DOHH2 (cell line): ENCODE measurements around the gene EPB41L2.

ENCODE experiments used
- H3F3A ChIP-seq: fragments of 200-600 bp; sonication (generic), shearing (Covaris generic); 2 replicates; pipeline ENCODE4 v1.6.0; 2016; ENCODE audit warnings: antibody characterized with exemption, mild to moderate bottlenecking; ENCODE audit not compliant: control insufficient read depth, insufficient read depth
- H3K27ac ChIP-seq: fragments of 200-600 bp; sonication (generic); 2 replicates; pipeline ENCODE4 v1.5.1; 2014; ENCODE audit warnings: low read depth, mild to moderate bottlenecking, low read length, moderate library complexity
- H3K27me3 ChIP-seq: fragments of 200-600 bp; sonication (generic); 2 replicates; pipeline ENCODE4 v1.6.1; 2014; ENCODE audit warnings: mild to moderate bottlenecking, low read length, mixed read lengths; ENCODE audit not compliant: control insufficient read depth
- H3K36me3 ChIP-seq: fragments of 200-600 bp; sonication (generic); 2 replicates; pipeline ENCODE4 v1.6.1; 2014; ENCODE audit warnings: mild to moderate bottlenecking, low read length, moderate library complexity, mixed read lengths; ENCODE audit not compliant: control insufficient read depth
- H3K4me1 ChIP-seq: fragments of 200-600 bp; sonication (generic); 2 replicates; pipeline ENCODE4 v1.6.1; 2014; ENCODE audit warnings: mild to moderate bottlenecking, low read length, mixed read lengths; ENCODE audit not compliant: control insufficient read depth
- H3K4me2 ChIP-seq: fragments of 200-600 bp; sonication (generic); 2 replicates; pipeline ENCODE4 v1.6.0; 2014; ENCODE audit warnings: mild to moderate bottlenecking, low read length, moderate library complexity
- H3K4me3 ChIP-seq: fragments of 200-600 bp; sonication (generic); 2 replicates; pipeline ENCODE4 v1.5.1; 2014; ENCODE audit warnings: mild to moderate bottlenecking, low read length, mixed read lengths
- H3K79me2 ChIP-seq: fragments of 200-600 bp; sonication (generic); 2 replicates; pipeline ENCODE4 v1.6.1; 2014; ENCODE audit warnings: mild to moderate bottlenecking, low read length, mixed read lengths; ENCODE audit not compliant: control insufficient read depth
- H3K9me2 ChIP-seq: fragments of 200-600 bp; sonication (generic); replicated peaks from 2 replicates; pipeline ENCODE4 v1.6.1; 2014; ENCODE audit warnings: mild to moderate bottlenecking, low read length, mixed read lengths; ENCODE audit not compliant: control insufficient read depth
- H3K9me3 ChIP-seq: fragments of 200-600 bp; sonication (generic); 2 replicates; pipeline ENCODE4 v1.6.1; 2014; ENCODE audit warnings: antibody characterized with exemption, low read length, mixed read lengths; ENCODE audit not compliant: control insufficient read depth, insufficient read depth
- H4K20me1 ChIP-seq: fragments of 200-600 bp; sonication (generic); 2 replicates; pipeline ENCODE4 v1.6.0; 2014; ENCODE audit warnings: low read depth, mild to moderate bottlenecking, antibody characterized with exemption, low read length, moderate library complexity; ENCODE audit not compliant: control insufficient read depth, insufficient read depth
- CTCF ChIP-seq: fragments of 200-600 bp; sonication (generic); IDR thresholded peaks from one replicate; pipeline ENCODE4 v1.5.1; 2014; ENCODE audit warnings: antibody characterized with exemption, mild to moderate bottlenecking, low read depth, low read length; ENCODE audit not compliant: poor library complexity, severe bottlenecking
- EZH2phosphoT487 ChIP-seq: fragments of 200-600 bp; sonication (generic); IDR thresholded peaks from 2 replicates; pipeline ENCODE4 v1.6.1; 2017; ENCODE audit warnings: borderline replicate concordance, mild to moderate bottlenecking, antibody characterized with exemption, low read length, moderate library complexity, mixed read lengths

EPB41L2 gene

GRCh38 chr6:130928158-130928912, 134.7 kb downstream of the EPB41L2 start:
- Histone ChIP-seq H3K27ac (no peak overlapping the region), H3K4me2 (no peak overlapping the region), H3K9me3 (no peaks in the 10 kb centered on the region), H3K79me2 (peaks cover 11% of the 10 kb centered on the region), H3F3A (no peaks in the 10 kb centered on the region), H3K27me3 (no peaks in the 10 kb centered on the region), H3K9me2 (no peaks in the 10 kb centered on the region), H4K20me1 (no peaks in the 10 kb centered on the region), H3K36me3 (peaks cover 7% of the 10 kb centered on the region; the same call in 1 of the 2 replicates), H3K4me1 (no peaks in the 10 kb centered on the region), H3K4me3 (no peak overlapping the region)
- no peak for TF ChIP-seq EZH2phosphoT487
- no peak for TF ChIP-seq CTCF

GRCh38 chr6:130927305-130927704, 135.7 kb downstream of the EPB41L2 start:
- H3K27me3 ChIP-seq, result no peaks in the 10 kb centered on the region

GRCh38 chr6:130923350-130923749, 139.7 kb downstream of the EPB41L2 start:
- Histone ChIP-seq H3K4me3 (no peak overlapping the region), H3K79me2 (peaks cover 3% of the 10 kb centered on the region; the same call in 1 of the 2 replicates), H3K9me3 (no peaks in the 10 kb centered on the region), H3K27me3 (no peaks in the 10 kb centered on the region), H3K36me3 (peaks cover 10% of the 10 kb centered on the region; the same call in 1 of the 2 replicates), H3K27ac (no peak overlapping the region), H4K20me1 (no peaks in the 10 kb centered on the region), H3K9me2 (no peaks in the 10 kb centered on the region), H3K4me2 (no peak overlapping the region), H3K4me1 (peaks cover 4% of the 10 kb centered on the region; the same call in 1 of the 2 replicates), H3F3A (no peaks in the 10 kb centered on the region)
- TF ChIP-seq EZH2phosphoT487, result no peak
- TF ChIP-seq CTCF, result no peak

More at GRCh38 chr6:130927305-130927704, 135.7 kb downstream of the EPB41L2 start:
- TF ChIP-seq CTCF (no peak), EZH2phosphoT487 (no peak)
- Histone ChIP-seq H3K4me1 (no peaks in the 10 kb centered on the region), H3K4me2 (no peak overlapping the region), H3K27ac (no peak overlapping the region), H3K9me2 (no peaks in the 10 kb centered on the region), H3K79me2 (peaks cover 7% of the 10 kb centered on the region), H3K4me3 (no peak overlapping the region), H3F3A (no peaks in the 10 kb centered on the region), H3K36me3 (peaks cover 10% of the 10 kb centered on the region; the same call in 1 of the 2 replicates), H3K9me3 (no peaks in the 10 kb centered on the region), H4K20me1 (no peaks in the 10 kb centered on the region)
